ENCODE measurements around the gene KCNG2. TPM values are rescaled to one million over a fixed set of nuclear protein-coding genes. Genes with fewer than 3 reads are reported as not detected.

Gene KCNG2
- total RNA-seq, 1 experiment from 2014 or later: not detected

DNA sequence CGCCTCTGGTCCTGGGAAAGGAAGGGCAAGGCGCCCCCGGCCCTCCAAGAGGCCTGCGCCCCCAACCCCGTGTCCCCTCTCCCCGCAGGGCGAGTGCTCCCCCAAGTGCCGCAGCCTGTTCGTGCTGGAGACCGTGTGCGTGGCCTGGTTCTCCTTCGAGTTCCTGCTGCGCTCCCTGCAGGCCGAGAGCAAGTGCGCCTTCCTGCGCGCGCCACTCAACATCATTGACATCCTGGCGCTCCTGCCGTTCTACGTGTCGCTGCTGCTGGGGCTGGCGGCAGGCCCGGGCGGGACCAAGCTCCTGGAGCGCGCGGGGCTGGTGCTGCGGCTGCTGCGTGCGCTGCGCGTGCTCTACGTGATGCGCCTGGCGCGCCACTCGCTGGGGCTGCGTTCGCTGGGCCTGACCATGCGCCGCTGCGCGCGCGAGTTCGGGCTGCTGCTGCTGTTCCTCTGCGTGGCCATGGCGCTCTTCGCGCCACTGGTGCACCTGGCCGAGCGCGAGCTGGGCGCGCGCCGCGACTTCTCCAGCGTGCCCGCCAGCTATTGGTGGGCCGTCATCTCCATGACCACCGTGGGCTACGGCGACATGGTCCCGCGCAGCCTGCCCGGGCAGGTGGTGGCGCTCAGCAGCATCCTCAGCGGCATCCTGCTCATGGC, 101.3 kb downstream of the KCNG2 start:
- RAD21 ChIA-PET (ENCODE audit: low non-redundant PET in 1 of 2, low total read pairs in 2 of 2, uncharacterized antibody in 2 of 2, unreplicated experiment in 2 of 2): no interaction called here
- Histone ChIP-seq H3K27ac (ENCODE audit: low read depth, low read length) (no peak overlapping the region), H3K4me1 (ENCODE audit: control insufficient read depth in 1 of 2, insufficient read depth in 2 of 2, low read length in 2 of 2) (no peaks in the 10 kb centered on the region), H3K4me3 (replicated peaks in 1 of 2; ENCODE audit: low read depth in 1 of 2, low read length in 2 of 2) (no peak overlapping the region), H4K20me1 (ENCODE audit: insufficient read depth) (no peaks in the 10 kb centered on the region), H3K36me3 (ENCODE audit: control insufficient read depth in 1 of 2, insufficient read depth in 2 of 2, low read length in 2 of 2) (0 out of 4 replicates have a peak, but pooled peaks cover 0 to 10% of the 10 kb centered on the region in 2 experiments), H2AFZ (ENCODE audit: low read depth, low read length, poor library complexity, severe bottlenecking) (no peak overlapping the region), H3K9me3 (ENCODE audit: control insufficient read depth in 1 of 2, insufficient read depth in 1 of 2, low read depth in 1 of 2, low read length in 2 of 2) (peaks cover 15 to 31% of the 10 kb centered on the region in 2 experiments; a peak in 2 of 4 replicates), H3K4me2 (ENCODE audit: low read length) (no peak overlapping the region), H3K79me2 (ENCODE audit: insufficient read depth, low read length) (no peaks in the 10 kb centered on the region), H3K27me3 (ENCODE audit: insufficient read depth, low read length) (no peaks in the 10 kb centered on the region), H3K9ac (ENCODE audit: low read length) (no peak overlapping the region), H3K9me2 (ENCODE audit: insufficient read depth) (no peaks in the 10 kb centered on the region)
- intact Hi-C loops (cut with micrococcal nuclease): no loop called here
- POLR2A ChIA-PET: no interaction called here
- DNase-seq (ENCODE audit: low read depth, low spot score): no peak
- ATAC-seq: no peak
- CTCF ChIA-PET: no interaction called here
- BruUV-seq (replicated peaks): no TSS peak
- TF ChIP-seq POLR2AphosphoS5 (IDR thresholded peaks at IDR 0.05; ENCODE audit: low read depth, low read length): no peak
- TF ChIP-seq, protein P1, sequence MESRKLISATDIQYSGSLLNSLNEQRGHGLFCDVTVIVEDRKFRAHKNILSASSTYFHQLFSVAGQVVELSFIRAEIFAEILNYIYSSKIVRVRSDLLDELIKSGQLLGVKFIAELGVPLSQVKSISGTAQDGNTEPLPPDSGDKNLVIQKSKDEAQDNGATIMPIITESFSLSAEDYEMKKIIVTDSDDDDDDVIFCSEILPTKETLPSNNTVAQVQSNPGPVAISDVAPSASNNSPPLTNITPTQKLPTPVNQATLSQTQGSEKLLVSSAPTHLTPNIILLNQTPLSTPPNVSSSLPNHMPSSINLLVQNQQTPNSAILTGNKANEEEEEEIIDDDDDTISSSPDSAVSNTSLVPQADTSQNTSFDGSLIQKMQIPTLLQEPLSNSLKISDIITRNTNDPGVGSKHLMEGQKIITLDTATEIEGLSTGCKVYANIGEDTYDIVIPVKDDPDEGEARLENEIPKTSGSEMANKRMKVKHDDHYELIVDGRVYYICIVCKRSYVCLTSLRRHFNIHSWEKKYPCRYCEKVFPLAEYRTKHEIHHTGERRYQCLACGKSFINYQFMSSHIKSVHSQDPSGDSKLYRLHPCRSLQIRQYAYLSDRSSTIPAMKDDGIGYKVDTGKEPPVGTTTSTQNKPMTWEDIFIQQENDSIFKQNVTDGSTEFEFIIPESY (IDR thresholded peaks at IDR 0.05; ENCODE audit: extremely low read depth, insufficient replicate concordance, low read length): no peak
- no peak for TF ChIP-seq TCF7L2 (IDR thresholded peaks at IDR 0.05; ENCODE audit: borderline replicate concordance, extremely low read depth, insufficient read depth, insufficient read length)
- no peak for TF ChIP-seq FOSL1 (IDR thresholded peaks at IDR 0.05; ENCODE audit: low read depth)
- TF ChIP-seq EZH2phosphoT487 (IDR thresholded peaks at IDR 0.05; ENCODE audit: borderline replicate concordance): no peak
- TF ChIP-seq EZH2 (IDR thresholded peaks at IDR 0.05): no peak
- no peak for TF ChIP-seq CTCF (IDR thresholded peaks at IDR 0.05 in 2 of 3, conservative IDR thresholded peaks at IDR 0.05 in 1 of 3; ENCODE audit: borderline replicate concordance in 1 of 3, insufficient read depth in 1 of 3, low read depth in 2 of 3, low read length in 2 of 3)
- TF ChIP-seq ZFX (IDR thresholded peaks at IDR 0.05): no peak
- no peak for TF ChIP-seq SRF (IDR thresholded peaks at IDR 0.05; ENCODE audit: low read depth)
- TF ChIP-seq CEBPB (IDR thresholded peaks at IDR 0.05; ENCODE audit: low read depth): no peak
- TF ChIP-seq, protein P2, sequence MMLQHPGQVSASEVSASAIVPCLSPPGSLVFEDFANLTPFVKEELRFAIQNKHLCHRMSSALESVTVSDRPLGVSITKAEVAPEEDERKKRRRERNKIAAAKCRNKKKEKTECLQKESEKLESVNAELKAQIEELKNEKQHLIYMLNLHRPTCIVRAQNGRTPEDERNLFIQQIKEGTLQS (IDR thresholded peaks at IDR 0.05): no peak

Measured in HCT116 (cell line).